NOMO-1 treated with DMSO at 0.1 percent for 48 hours (cell line): Measurements from ENCODE around the gene EPHA10.

ENCODE experiments used
- DNase-seq: peaks from one replicate; lab custom pipeline; 2025; ENCODE audit not compliant: unreplicated experiment; lab: John Stamatoyannopoulos, UW

Gene EPHA10

GRCh38 chr1:37734629-37735591, 30.0 kb downstream of the EPHA10 start:
- no peak for DNase-seq

GRCh38 chr1:37732111-37732780, 32.7 kb downstream of the EPHA10 start:
- no peak for DNase-seq

- DNase-seq, result no peak
These were observed 33.5 kb downstream of the EPHA10 start for GRCh38 chr1:37731312-37732019.

GRCh38 chr1:37730376-37730775, 34.5 kb downstream of the EPHA10 start:
- DNase-seq, result no peak

- no peak for DNase-seq
These were observed 36.5 kb downstream of the EPHA10 start for GRCh38 chr1:37728416-37728815.

GRCh38 chr1:37726751-37727585, 38.0 kb downstream of the EPHA10 start:
- DNase-seq, result no peak

- no peak for DNase-seq
These were observed 38.9 kb downstream of the EPHA10 start for GRCh38 chr1:37725851-37726613.

GRCh38 chr1:37724575-37724974, 40.3 kb downstream of the EPHA10 start:
- DNase-seq, result no peak

- DNase-seq, result no peak
These were observed 41.4 kb downstream of the EPHA10 start for GRCh38 chr1:37723390-37724078.

- no peak for DNase-seq
These were observed 41.9 kb downstream of the EPHA10 start for GRCh38 chr1:37723072-37723389.

- no peak for DNase-seq
These were observed 42.5 kb downstream of the EPHA10 start for GRCh38 chr1:37722181-37723071.

- no peak for DNase-seq
These were observed 43.4 kb downstream of the EPHA10 start for GRCh38 chr1:37721565-37721964.

GRCh38 chr1:37720231-37721130, 44.4 kb downstream of the EPHA10 start:
- DNase-seq, result no peak

GRCh38 chr1:37719572-37720195, 45.2 kb downstream of the EPHA10 start:
- no peak for DNase-seq

GRCh38 chr1:37718901-37719571, 45.9 kb downstream of the EPHA10 start:
- no peak for DNase-seq

- no peak for DNase-seq
These were observed 46.6 kb downstream of the EPHA10 start for GRCh38 chr1:37718181-37718900.
